Activated CD4-positive, alpha-beta T cell treated with anti-CD3 and anti-CD28 coated beads, Interleukin-2, Interleukin-4, amounts not matched to agents 100 ng/mL and 50 ng/mL, durations not matched to agents 16 hours and 8 hours (primary cell): Measurements from ENCODE around the gene STPG1.
"Not testable (repeated sequence)": the region's sequence is repeated elsewhere in the genome, so short reads cannot be mapped to it uniquely, and the experiment has no call there.

Source experiments
- DNase-seq: peaks from one replicate; pipeline ENCODE4 v3.0.0-alpha.2; 2020; ENCODE audit warnings: low spot score

STPG1 gene, protein sequence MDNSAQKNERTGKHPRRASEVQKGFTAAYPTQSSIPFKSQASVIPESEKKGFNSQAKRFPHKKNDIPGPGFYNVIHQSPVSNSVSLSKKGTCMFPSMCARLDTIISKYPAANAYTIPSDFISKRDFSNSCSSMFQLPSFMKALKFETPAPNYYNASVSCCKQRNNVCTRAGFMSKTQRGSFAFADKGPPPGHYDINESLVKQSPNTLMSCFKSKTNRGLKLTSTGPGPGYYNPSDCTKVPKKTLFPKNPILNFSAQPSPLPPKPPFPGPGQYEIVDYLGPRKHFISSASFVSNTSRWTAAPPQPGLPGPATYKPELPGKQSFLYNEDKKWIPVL

DNA sequence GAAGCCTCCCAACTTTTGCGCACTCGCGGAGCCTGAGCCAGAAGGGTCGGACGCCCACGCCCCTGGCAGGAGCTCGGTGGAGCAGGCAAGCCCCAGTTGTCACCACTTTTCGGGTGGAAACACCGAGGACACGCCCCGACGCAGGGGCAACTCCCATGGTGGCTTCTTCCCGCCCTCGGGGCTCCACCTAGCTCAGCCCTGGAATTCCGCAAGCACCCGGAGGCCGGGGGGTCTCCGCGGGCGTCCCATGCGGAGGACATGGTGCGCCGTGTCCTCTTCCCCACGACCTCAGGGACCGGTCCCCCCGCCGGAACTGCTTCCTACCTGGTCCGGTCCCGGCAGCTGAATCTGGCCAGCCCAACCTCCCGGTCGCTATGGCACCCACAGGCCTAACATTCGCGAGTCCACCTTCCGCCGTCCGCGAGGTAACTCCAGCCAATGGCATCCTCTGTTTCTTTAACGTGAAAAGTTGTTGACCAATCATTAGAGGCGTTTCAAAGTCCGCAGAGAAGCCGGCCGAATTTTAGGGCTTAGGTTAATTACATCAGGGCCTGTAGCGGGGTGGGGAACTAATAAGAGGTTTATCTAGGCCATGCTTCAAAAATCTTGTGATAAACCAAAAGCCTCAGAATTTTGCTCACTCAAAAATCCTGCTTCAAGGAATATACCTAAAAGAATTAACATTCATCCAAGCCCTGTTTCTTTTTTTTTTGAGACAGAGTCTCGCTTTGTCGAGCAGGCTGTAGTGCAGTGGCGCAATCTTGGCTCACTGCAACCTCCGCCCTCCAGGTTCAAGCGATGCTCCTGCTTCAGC is at the start of gene STPG1:
TSS of gene STPG1 (minus strand) at position 433 of the 814 bp plus-strand sequence. CDS start 12,394 bp downstream, outside the sequence.
- peak; percentile 89 for DNase-seq

DNA sequence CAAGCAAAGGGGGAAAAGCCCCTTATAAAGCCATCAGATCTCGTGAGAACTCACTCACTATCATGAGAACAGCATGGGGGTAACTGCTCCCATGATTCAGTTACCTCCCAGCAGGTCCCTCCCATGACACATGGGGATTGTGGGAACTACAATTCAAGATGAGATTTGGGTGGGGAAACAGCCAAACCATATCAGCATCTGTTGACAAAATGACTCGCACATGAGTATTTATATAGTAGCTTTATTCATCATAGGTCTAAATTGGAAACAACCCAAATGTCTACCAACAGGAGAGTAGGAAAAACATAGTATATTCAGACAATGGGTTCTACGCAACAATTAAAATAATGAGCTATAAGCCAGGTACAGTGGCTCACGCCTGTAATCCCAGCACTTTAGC is 48.5 kb upstream of the STPG1 start:
- DNase-seq = not testable (repeated sequence)

DNA sequence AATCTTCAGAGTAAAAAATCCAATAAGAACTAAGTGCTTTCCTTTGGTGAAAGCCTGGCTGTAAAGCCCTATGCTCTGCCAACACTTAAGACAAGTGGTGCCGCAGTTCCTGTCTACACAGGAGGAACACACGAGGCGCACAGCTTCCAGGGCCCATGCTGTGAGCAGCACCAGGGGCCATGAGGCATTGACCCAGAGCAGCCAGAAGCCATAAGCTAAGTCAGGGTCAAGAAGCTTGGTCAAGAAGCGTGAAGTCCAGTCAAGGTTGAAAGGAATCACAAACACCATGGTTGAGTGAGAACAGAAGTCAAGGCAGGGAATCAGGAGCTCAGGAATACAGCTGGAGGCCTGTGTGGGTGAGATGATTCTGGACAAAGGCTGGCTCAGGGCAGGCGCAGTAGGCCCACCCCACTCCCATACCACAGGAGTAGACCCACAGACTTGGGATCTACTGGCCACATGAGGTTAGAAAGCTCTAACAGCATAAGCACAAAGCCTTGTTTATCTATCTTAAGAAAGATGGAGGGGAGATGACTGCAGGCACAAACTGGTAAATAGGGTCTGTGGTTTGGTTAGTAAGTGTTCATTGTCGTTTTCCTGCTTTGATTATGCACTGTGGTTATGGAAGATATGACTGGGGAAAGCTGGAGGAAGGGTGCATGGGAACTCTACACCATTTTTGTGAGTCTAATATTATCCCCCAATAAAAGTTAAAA is 46.1 kb upstream of the STPG1 start:
- no peak for DNase-seq

DNA sequence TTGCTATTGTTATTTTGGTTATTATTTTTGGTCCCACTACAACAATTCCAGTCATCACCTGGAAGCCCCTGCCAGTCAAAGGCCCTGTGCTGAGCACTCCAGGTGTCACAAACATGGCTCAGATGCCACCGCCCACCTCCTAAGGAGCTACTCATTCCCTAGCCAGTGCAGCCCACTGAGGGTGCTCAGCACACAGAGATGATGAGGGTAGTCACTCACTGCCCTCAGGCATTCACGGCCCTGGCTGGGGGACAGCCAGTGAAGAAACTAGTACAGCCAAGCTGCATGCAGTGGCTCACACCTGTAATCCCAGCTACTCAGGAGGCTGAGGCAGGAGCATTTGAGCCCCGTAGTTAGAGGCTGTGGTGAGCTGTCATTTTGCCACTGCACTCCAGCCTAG is 44.3 kb upstream of the STPG1 start:
- DNase-seq = no peak

DNA sequence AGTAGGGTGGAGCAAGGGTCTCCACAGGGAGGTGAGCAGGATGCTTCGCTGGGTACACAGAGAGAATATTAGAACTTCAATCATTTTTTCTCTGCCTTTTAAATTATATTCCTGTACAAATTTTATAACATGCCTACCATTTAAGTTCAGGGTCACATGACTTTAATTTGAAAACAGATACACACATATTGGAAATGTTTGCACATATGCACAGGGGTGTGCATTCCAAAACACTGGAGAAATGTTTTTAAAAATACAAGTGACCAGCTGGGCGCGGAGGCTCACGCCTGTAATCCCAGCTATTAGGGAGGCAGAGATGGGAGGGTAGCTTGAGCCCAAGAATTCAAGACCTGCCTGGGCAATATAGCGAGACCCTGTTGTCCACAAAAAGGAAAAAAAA is 41.7 kb upstream of the STPG1 start:
- no peak for DNase-seq

DNA sequence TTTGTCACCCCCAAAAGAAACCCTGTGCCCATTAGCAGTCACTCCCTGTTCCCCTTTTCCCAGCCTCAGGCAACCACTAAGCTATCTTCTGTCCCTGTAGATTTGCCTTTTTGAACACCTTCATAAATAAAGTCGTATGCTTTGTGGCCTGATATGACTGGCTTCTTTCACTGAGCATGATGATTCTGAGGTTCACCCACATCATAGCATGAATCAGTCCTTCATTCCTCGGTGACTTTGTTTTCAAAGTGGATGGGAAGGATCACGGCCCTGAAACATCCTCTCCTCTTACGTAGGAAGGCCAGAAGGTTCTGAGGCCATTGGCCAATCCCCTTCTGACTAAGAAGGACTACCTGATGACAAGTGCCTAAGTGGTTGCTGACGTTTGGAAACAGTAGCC is 41.1 kb upstream of the STPG1 start:
- DNase-seq = no peak

DNA sequence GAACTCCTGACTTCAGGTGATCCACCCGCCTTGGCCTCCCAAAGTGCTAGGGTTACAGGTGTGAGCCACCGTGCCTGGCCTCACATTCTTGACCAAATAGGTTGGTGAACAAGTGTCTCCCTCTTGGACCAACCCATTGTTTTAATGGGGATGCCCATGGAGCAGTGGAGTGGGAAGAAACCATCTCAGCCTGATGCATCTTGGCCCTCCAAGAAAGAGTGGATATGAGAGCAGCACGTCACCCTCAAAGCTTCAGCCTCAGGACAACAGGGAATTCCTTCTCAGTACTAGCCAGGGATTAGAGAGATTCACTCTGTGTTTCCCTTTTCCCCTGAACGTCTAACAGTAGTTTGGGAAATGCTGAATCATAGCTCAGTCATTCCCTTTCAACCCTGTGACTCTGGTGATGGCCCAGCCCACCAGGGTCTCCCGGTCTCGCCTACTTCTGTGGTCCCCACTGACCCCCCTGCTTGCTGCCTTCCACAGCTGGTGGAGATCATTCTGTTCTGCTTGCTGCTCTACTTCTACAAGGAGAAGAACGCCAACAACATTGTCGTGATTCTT is 39.4 kb upstream of the STPG1 start:
- no peak for DNase-seq

DNA sequence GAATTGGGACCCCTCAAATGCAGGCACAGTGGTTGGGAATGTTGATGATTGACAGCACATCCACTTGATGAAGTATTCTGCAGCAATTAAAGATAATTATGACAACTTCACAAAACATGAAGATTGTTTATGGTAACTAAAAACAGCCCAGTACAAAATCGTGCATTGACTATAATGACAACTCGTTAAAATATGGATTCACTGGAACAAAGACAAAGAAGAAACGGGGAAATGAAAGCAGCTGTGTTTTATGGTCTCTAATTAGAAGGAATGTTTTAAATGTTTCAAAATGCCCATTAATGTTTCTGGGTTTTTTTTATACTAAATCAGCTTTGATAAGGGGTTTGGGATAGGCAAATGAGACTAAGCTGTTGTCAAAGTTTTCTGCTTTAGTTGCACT is 38.2 kb upstream of the STPG1 start:
- DNase-seq = no peak

DNA sequence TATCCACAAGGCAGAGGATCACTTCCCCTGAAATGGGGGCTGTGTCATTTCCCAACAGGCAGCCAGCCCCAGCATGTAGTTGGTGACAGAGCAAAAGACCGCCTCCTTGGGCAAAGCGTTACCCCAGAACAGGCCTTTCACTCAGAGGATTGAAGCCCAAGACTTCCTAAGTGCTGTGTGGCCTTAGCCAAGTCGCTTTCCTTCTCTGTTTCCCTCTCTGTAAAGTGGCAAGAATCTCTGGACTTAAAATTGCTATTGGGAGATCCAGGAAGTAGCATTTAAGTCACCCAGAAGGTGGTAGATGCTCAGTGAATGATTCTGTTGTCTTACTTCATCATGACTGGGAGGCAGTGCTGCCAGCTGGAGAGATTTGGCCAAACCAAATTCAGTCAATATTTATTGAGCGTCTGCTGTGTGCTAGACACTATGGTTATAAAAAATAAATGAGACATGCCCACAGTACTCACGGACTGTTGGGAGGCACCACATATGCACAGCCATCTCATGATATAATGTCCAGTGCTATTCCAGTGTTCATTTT is 37.3 kb upstream of the STPG1 start:
- no peak for DNase-seq

DNA sequence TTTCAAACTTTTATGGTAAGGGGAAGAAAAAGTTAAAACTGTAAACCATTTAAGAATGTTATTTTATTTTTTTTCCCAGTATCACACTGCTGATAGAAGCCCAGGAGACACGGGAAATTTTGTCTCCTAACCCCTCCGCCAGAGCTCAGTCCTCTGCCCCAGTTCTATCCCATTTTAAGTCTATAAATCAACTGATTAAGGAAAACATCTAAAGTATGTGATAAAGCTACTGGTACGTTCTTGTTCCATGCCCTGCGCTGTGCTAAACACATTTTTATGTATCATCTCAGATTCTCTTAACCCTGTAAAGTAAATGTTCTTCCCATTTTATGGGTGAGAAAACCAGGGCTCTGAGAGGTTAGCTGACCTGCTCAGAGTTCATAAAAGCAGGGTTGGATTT is 36.7 kb upstream of the STPG1 start:
- no peak for DNase-seq

DNA sequence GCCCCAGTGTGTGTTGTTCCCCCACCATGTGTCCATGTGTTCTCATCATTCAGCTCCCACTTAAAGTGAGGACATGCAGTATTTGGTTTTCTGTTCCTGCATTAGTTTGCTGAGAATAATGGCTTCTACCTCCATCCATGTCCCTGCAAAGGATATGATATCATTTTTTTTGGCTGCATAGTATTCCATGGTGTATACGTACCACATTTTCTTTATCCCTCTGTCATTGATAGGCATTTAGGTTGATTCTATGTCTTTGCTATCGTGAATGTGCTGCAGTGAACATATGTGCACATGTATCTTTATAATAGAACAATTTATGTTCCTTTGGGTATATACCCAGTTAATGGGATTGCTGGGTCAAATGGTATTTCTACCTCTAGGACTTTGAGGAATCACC is 32.9 kb upstream of the STPG1 start:
- DNase-seq = not testable (repeated sequence)

DNA sequence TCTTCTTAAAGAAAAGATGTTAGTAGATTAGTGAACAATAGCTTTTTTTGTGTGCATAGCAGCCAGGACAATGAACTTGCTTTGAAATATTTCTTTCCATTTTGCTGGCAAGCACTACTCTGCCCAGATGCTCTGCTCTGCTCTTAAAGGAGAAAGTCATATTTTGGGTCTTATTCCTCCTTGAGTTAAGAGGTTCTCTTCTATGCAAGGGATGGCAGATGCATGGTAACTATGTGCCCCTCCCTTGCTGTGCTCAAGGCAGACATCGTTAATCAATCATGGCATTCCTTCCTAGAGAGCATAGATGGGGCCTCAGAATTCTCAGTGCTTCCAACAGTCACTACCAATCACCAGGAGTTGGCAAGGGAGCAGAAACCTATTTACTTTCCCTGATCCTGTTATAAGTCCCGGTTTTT is 29.7 kb upstream of the STPG1 start:
- DNase-seq = no peak

DNA sequence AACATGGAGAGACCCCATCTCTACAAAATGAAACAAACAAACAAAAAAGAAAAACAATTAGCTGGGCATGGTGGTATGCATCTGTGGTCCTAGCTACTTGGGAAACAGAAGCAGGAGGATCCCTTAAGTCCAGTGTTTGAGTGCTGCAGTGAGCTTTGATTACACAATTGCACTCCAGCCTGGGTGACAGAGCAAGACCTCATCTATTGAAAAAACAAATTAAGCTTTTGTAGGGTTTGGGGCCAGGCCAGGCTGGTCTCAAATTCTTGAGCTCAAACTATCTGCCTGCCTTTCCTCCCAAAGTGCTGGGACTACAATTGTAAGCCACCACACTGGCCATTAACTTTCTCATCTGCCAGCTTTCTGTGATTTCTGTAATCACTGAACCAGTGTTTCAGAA is 29.2 kb upstream of the STPG1 start:
- no peak for DNase-seq

DNA sequence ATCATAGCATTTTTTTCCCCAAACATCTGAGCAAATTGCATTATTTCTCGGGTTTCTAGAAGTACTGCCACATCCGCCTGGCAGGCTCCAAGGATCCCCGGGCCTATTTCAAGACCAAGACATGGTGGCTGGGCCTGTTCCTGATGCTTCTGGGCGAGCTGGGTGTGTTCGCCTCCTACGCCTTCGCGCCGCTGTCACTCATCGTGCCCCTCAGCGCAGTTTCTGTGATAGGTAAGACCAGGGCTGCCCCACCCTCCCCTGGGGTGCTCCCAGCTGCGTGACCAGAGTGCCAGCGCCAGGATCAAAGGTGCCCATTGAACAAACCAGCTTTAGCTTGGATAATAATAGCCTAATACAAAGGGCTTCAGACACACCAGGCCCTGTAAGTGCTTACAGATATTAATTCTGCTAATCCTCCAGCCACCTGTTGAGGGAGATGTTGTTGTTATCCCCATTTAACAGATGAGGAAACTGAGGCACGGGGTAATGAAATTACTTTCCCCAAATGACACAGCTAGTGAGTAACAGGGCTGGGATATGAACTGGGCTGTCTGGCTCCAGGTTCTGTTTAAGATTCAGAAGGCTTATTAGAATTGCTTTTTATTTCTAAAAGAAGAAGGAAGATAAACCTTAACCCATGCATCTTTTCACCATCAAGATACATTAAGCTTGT is 28.6 kb upstream of the STPG1 start:
- no peak for DNase-seq

DNA sequence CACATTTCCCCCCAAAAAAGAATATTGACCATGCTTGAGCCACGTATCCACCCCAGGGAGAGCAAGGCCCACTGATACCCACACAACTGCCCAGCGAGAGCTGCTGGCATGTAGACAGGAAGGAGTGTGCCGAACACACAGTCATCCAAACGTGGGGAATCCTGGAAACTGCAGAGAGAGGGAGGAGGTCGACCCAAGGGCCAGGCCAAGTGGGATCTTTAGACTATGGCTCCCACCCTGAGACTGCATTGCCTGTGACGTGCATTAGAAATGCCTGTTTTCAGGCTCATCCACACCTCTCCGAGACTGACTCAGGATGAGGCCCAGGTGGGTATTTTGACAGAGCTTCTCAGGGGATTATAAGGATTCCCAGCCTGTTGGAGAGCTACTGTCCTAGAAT is 27.9 kb upstream of the STPG1 start:
- no peak for DNase-seq

DNA sequence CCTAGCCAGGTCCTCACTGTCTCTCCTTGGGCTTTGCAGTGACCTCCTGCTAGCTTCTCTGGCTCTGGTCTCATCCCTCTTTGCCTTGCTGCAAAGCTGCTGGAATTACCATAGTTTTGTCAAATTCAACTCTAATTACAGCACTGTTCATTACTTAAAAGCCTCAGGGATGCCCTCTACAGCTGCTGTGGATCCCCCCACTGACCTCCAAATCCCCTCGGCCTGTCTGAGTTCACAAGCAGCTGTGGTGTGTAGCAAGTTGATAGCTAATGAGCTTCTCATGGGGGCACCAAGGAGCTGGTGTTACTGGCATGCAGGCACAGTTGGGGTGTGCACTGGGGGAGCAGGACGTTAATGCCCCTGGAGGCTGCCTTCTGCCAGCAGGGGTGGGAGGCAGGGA is 26.9 kb upstream of the STPG1 start:
- DNase-seq = no peak

DNA sequence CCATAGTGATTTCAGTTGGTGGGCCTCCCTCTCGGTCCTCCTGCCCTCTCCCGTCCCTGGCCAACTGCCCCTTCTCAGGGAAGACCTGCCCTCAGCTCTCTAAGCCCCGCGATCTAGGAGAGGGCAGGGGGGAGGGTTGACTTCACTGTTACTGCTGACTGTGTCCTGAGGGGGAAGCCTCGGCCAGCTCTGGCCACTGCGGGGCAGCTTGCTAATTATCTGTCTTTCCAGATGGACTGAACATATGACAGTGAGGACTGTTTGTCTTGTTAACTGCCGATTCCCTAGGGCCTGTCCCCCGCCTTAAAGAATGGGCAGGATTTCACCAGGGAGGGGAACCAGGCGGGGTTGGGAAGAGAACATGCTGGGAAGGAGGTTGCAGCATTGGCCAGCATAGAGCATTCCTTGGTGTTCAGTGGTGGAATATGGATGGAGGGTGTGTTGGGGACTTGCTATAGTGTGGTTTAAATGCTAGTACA is 24.9 kb upstream of the STPG1 start:
- DNase-seq = no peak

DNA sequence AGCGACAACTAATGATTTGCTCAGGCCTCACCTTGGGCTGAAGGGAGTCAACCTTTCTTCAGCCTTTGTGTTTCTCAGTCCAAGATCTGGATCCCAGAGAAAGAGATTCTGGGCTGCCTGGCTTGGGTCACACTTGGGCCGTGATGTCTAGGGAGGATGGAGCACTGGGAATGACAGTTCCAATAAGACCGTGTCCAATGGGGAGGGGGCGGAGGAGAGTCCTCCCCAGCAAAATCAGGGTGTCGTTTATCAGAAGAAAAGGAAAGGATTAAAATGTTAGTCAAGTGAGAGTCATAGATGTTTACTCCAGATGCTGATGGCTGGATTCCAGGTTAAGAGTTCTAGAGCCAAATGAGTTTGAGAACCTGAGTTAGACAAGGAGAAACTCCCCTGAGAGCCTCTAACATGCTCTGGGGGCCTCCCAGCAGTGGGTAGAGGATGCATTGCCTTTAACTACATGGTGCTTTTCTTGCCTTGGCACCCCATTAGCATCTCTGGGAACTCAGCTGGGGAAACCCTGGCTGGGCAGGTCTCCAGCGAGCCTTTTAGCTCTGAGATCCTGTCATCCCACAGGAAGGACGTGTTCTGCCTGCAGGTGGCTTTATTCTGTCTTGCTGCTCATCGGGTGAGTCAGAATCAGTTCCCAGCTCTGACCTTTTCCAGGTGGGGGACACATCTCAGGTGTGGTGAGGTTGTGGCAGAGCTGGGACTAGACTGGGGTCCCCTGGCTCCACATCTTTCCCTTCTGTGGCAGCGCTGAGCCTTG is 24.2 kb upstream of the STPG1 start:
- DNase-seq = no peak

DNA sequence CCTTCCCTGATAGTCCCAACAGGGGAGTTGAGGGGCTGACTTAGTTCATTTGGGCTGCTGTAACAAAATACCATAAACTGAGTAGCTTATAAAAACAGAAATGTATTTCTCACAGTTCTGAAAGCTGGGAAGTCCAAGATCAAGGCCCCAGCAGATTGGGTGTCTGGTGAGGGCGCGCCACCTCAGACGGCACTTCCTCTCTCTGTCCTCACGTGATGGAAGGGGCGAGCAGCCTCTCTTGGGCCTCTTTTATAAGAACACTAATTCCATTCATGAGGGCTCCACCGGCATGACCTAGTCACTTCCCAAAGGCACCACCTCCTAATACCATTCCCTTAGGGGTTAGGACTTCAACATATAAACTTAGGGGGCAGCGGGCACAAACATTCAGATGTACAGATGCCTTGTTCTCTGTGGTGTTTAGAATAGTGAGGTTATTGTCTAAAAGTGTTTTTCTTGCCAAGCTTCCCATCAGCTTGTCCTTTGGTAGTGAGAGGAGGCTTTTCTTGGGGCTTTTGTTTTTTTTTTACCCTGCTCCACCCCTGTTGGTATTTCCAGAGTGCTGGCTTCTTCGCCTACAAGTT is 22.3 kb upstream of the STPG1 start:
- no peak for DNase-seq

DNA sequence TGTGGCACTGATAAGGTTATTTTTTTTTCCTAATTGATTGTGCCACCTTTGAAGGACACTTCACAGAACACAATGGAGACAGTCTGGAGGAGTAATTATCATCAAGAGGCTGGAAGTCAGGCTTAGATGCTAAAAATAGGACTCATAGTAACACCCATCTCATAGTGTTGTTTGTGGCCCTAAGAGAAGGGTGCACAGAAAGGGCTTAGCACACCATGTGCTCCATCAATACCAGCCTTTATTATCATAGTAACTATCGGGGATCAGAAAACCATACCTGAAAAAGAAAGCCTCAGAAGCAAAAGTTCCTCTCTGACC is 13.9 kb upstream of the STPG1 start:
- DNase-seq = no peak
